Lung (tissue), 12 donors: ENCODE results near the gene CAPZA1. TPM values are rescaled to one million over a fixed set of nuclear protein-coding genes. Genes with fewer than 3 reads are reported as not detected.

Source experiments
- ATAC-seq: fragments of 200-7000 bp; cut with Tn5 transposase; one replicate; pipeline ENCODE4 v1.9.1; 2020; ENCODE audit warnings: moderate number of reproducible peaks; ENCODE audit not compliant: insufficient read depth, low FRiP score
- DNase-seq, 3 donors: peaks; one replicate each; pipeline ENCODE4 v3.0.0-alpha.2; 2013 to 2017
- H3K27ac ChIP-seq, 2 donors: one replicate each; pipeline ENCODE4 v1.5.1; 2013; ENCODE audit warnings: mild to moderate bottlenecking in 2 of 2, moderate library complexity in 2 of 2, control low read depth in 1 of 2, inconsistent platforms in 1 of 2, low read depth in 1 of 2, low read length in 1 of 2
- H3K27me3 ChIP-seq, 3 donors: one replicate each; pipeline ENCODE4 v1.5.1; 2013; ENCODE audit warnings: low read length in 2 of 3; ENCODE audit not compliant: control insufficient read depth in 3 of 3, insufficient read depth in 3 of 3
- H3K36me3 ChIP-seq, 4 donors: one replicate each; pipeline ENCODE4 v1.5.1; 2013; ENCODE audit warnings: low read length in 4 of 4, mild to moderate bottlenecking in 1 of 4, moderate library complexity in 1 of 4; ENCODE audit not compliant: control insufficient read depth in 4 of 4, insufficient read depth in 4 of 4
- H3K4me1 ChIP-seq, 5 donors: one replicate each; pipeline ENCODE4 v1.5.1; 2013; ENCODE audit warnings: low read length in 5 of 5, mild to moderate bottlenecking in 2 of 5, moderate library complexity in 1 of 5; ENCODE audit not compliant: control insufficient read depth in 5 of 5, insufficient read depth in 5 of 5
- H3K4me3 ChIP-seq: one replicate; pipeline ENCODE4 v1.5.1; 2013; ENCODE audit warnings: mild to moderate bottlenecking, control low read depth, moderate library complexity
- H3K9ac ChIP-seq, 2 donors: one replicate each; pipeline ENCODE4 v1.5.1; 2013; ENCODE audit warnings: low read length in 2 of 2, control low read depth in 1 of 2; ENCODE audit not compliant: insufficient read depth in 1 of 2
- H3K9me3 ChIP-seq, 4 donors: one replicate each; pipeline ENCODE4 v1.5.1; 2013; ENCODE audit warnings: low read length in 3 of 4, mild to moderate bottlenecking in 1 of 4, moderate library complexity in 1 of 4; ENCODE audit not compliant: control insufficient read depth in 4 of 4, insufficient read depth in 3 of 4
- CTCF ChIP-seq: IDR thresholded peaks from 2 replicates; pipeline ENCODE4 v1.5.1; 2012; ENCODE audit warnings: mild to moderate bottlenecking; ENCODE audit errors: control extremely low read depth, extremely low read depth
- WGBS, 2 donors: extraction: QIAGEN DNeasy Blood & Tissue Kit; methylation state at CpG; one replicate each; pipeline ENCODE4 v1.1.7; 2013; 5-methylcytosine and 5-hydroxymethylcytosine counted together
- polyA plus RNA-seq, 2 donors: library from polyadenylated mRNA; stranded (reverse); fragments of 200-250 nt; gene quantifications; one replicate each; pipeline ENCODE4 v1.2.1, GENCODE V29; 2013
- total RNA-seq, 2 donors: library from RNA; depleted of rRNA in 1 of 2; stranded (reverse); fragments of >200 nt in 1 of 2; gene quantifications; one replicate each; pipeline ENCODE4 v1.2.1, GENCODE V29; 2014 to 2021
- donor health status: control.
- donor health status: control.
- donor health status: Bipolar disorder and iron deficiency.
- donor health status: healthy.
- donor health status: DM: yes; HTN: yes; CAD: no.

The CAPZA1 gene
- total and polyA plus RNA-seq, 4 donors: 72.3 to 167 (median 106) TPM

GRCh38 chr1:112646225-112646624, 26.6 kb downstream of the CAPZA1 start:
- WGBS, 2 donors: 97 to 98% methylated on average over 4 of the region's 4 CpGs

GRCh38 chr1:112651205-112651604, 31.6 kb downstream of the CAPZA1 start:
- Histone ChIP-seq H3K9ac (no peak overlapping the region), H3K4me3 (no peak overlapping the region), H3K4me1 (no peaks in the 10 kb centered on the region), H3K36me3 (peaks cover 9 to 22% (median 14%) of the 10 kb centered on the region in 4 donors), H3K27me3 (no peaks in the 10 kb centered on the region), H3K9me3 (no peaks in the 10 kb centered on the region), H3K27ac (no peak overlapping the region)
- 96 to 97% methylated on average over 1 of the region's 1 CpG for WGBS, 2 donors
- TF ChIP-seq CTCF: no peak
- no peak for ATAC-seq
- no peak for DNase-seq

More at GRCh38 chr1:112646225-112646624, 26.6 kb downstream of the CAPZA1 start:
- H3K27me3 ChIP-seq: no peaks in the 10 kb centered on the region
- H3K9ac ChIP-seq: no peak overlapping the region
- no peak for TF ChIP-seq CTCF
- ATAC-seq: no peak
- peaks cover 0 to 2% (median 0%) of the 10 kb centered on the region in 5 donors for H3K4me1 ChIP-seq
- peaks cover 7 to 17% (median 10%) of the 10 kb centered on the region in 4 donors for H3K36me3 ChIP-seq
- DNase-seq: no peak
- H3K9me3 ChIP-seq: no peaks in the 10 kb centered on the region
- H3K4me3 ChIP-seq: no peak overlapping the region
- no peak overlapping the region for H3K27ac ChIP-seq

GRCh38 chr1:112665857-112666256, 46.2 kb downstream of the CAPZA1 start:
- Histone ChIP-seq H3K9ac (no peak overlapping the region), H3K4me3 (no peak overlapping the region), H3K4me1 (no peaks in the 10 kb centered on the region), H3K9me3 (no peaks in the 10 kb centered on the region), H3K27me3 (no peaks in the 10 kb centered on the region), H3K27ac (no peak overlapping the region), H3K36me3 (peaks cover 10 to 49% (median 27%) of the 10 kb centered on the region in 4 donors)
- TF ChIP-seq CTCF: no peak
- WGBS, 2 donors: 81 to 95% methylated on average over 3 of the region's 3 CpGs
- no peak for ATAC-seq
- no peak for DNase-seq

GRCh38 chr1:112666946-112667345, 47.3 kb downstream of the CAPZA1 start:
- Histone ChIP-seq H3K36me3 (peaks cover 10 to 49% (median 21%) of the 10 kb centered on the region in 4 donors), H3K27ac (no peak overlapping the region), H3K4me3 (no peak overlapping the region), H3K4me1 (no peaks in the 10 kb centered on the region), H3K27me3 (no peaks in the 10 kb centered on the region), H3K9me3 (no peaks in the 10 kb centered on the region), H3K9ac (no peak overlapping the region)
- 87 to 95% methylated on average over 2 of the region's 2 CpGs for WGBS, 2 donors
- no peak for ATAC-seq
- DNase-seq: no peak
- no peak for TF ChIP-seq CTCF
